Mucosa of gallbladder (tissue), 1 donor: Measurements from ENCODE around the gene ELP2. TPM values are rescaled to one million over a fixed set of nuclear protein-coding genes. Genes with fewer than 3 reads are reported as not detected.
"Not testable (repeated sequence)": the region's sequence is repeated elsewhere in the genome, so short reads cannot be mapped to it uniquely, and the experiment has no call there.

ENCODE experiments used
- DNase-seq: peaks from one replicate; pipeline ENCODE4 v3.0.0-alpha.2; 2020; ENCODE audit warnings: low spot score
- total RNA-seq: library from RNA; stranded (reverse); gene quantifications from one replicate; pipeline ENCODE4 v1.2.1, GENCODE V29; 2021
- donor health status: DM: no; HTN: no; CAD: no.

ELP2 gene
- total RNA-seq, 1 donor from 2014 or later: 65.5 TPM

DNA sequence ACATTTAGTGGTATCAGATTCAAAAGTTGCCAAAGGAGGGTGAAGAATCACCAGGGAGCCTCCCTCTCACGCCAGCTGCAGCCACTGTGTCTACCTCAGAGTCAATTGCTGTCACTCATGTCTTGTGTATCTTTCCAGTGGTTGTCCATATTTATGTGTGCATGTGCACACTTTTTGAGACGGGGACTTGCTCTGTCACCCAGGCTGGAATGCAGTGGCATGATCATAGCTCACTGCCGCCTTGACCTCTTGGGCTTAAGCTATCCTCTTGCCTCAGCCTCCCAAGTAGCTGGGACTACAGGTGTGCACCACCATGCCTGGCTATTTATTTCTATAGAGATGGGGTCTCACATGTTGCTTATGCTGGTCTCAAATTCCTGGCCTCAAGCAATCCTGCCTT, 61.6 kb downstream of the ELP2 start:
- no peak for DNase-seq

DNA sequence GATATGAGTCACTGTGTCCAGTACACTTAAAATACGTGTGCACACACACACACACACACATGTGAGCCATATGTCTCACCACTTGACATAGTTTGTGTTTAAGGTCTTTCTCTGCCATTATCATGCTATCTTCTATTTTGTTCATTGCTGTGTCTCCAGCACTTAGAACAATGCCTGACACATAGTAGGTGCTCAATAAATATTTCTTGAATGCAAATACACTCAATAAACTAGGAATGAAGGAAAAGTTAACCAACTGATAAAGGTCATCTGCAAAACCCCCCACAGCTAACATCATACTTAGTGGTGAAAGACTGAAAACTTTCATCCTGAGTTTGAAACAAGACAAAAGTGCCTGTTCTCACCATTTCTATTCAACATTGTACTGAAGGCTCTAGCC, 62.0 kb downstream of the ELP2 start:
- no peak for DNase-seq

DNA sequence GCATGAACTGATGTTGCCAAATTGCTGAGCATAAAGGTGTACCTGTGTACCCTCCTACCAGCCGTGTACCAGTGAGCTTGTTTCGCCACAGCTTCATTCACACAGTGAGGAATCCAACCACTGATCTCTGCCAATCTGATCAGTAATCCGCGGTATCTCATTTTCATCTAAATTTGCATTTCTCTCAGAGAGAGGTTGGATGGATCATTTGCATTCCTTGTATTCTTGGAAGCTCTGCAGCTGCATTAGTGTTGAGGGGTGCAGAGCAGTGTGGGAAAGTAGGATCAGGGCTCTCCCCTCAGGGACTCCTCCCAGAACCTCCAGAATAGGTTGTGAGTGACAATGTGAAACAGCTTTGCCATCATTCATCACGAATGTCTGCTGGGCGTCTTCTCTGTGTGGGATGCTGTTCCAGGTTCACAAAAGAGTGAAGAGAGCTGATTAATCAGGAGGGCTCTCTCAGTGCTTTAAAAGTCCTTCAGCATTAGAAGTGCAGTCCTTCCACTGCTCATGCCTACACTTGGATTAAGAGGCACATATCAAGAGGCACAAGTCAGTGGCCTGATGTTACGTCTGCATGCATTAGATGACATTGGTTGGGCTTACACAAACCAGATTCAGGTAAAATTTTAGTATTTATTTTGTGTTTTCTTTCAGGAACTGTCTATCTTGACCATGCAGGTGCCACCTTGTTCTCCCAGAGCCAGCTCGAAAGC, 65.1 kb downstream of the ELP2 start:
- DNase-seq: no peak

DNA sequence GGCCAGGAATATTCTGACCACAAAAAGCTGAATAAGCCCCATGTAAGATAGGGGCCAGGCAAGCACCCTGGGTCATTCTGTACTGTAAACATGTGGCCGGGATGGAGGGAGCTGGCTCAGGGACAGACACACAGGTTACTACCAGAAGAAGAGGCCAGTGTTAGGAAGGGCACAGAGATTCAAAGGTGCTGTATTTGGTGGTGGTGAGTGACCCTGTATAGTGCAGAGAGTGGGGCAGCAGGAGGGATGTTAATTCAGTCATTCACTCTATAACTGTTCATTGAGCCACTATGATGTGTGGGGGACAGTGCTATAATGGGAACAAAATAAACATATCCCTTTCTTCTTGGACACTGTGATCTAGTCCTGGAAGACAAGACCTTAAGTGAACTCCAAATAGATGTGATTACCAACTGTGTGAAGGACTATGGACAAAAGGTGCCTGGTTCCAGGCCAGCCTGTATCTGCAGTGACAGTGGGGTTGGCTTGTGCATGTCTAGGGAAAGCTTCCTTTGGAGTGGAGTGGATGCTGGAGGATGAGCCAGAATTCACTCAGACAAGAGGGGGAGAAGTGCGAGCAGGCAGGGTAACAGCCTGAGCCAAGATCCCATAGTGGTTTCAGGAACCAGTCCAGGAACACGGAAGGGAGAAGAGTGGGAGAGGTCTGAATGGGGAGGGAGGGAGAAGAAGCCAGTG, 65.9 kb downstream of the ELP2 start:
- DNase-seq: no peak

DNA sequence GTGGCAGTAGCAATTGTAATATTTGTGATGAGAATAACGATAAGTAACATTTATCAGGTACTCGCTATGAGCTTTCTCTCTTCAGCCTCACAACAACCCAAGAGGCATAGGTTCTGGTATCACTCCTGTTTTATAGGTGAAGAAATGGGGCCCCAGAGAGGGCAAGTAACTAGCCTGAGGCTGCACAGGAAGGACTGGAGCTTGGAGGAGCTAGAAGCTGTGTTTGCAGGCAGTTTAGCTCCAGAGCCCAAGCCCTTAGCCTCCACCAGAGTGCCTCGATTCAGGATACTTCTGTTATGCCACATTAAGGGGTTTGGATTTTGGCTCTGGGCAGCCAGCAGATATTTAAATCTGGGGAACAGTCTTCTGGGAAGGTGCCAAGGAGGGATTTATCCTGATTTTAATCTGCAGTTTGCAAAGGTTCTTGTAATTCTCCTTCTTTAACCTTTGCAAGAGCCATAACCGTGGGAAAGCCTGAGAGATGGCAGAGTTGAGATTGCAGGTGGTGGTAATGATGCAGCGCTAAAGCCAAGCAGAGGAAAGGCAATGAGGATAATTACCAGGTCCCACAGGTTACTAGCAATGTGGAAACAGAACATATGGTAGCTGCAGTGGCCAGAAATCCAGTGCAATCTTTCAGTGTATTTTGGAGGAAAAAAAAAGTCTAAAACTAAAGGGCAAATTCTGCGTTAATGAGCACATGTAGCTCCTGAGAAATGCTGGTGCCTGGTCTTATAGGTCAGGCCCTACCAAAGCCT, 66.7 kb downstream of the ELP2 start:
- DNase-seq: no peak

DNA sequence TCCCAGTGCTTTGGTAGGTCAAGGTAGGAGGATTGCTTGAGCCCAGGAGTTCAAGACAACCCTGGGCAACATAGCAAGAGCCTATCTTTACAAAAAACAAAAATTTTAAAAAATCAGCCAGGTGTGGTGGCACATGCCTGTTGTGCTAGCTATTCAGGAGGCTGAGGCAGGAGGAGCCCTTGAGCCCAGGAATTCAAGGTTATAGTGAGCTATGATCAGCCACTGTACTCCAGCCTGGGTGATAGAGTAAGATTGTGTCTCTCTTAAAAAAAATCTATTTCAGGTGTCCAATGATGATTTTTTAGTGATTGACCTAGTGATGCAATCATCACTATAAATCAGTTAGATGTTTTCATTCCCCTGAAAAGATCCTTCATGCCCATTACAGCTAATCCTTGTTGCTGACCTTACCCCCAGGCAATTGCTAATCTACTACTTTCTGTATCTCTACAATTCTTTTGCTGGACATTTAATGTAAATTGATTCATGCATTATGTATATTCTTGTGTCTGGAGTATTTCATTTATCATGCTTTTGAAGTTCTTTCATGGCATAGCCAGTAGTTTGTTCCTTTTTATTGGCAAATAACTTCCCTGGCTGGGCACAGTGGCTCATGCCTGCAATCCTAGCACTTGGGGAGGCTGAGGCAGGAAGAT, 67.9 kb downstream of the ELP2 start:
- DNase-seq: no peak

DNA sequence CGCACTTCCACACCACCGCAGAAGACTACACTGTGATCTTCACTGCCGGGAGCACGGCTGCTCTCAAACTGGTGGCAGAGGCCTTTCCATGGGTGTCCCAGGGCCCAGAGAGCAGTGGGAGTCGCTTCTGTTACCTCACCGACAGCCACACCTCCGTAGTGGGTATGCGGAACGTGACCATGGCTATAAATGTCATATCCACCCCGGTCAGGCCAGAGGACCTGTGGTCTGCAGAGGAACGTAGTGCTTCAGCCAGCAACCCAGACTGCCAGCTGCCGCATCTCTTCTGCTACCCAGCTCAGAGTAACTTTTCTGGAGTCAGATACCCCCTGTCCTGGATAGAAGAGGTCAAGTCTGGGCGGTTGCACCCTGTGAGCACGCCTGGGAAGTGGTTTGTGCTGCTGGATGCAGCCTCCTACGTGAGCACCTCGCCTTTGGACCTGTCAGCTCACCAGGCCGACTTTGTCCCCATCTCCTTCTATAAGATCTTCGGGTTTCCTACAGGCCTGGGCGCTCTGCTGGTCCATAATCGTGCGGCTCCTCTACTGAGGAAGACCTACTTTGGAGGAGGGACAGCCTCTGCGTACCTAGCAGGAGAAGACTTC, 70.1 kb downstream of the ELP2 start:
- no peak for DNase-seq

DNA sequence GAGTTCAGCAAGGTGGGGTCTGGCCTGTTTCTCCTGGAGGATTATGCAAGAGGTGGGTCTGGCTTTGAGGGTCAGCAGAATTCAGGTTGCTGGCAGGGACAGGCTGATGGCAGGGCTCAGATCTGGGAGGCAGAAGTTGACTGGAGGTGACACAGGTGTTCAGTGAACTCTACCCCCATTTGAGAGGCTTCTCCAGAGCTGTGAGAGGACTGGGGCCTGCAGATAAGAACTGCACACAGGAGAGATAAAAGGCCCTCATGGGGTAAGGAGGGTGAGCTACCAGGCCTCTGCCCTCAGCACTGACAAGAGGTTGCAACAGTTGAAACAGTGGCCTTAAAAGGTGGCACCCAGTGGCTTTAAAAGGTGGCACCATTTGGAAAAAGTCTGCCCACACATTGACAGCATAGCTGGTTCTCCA, 70.7 kb downstream of the ELP2 start:
- no peak for DNase-seq

DNA sequence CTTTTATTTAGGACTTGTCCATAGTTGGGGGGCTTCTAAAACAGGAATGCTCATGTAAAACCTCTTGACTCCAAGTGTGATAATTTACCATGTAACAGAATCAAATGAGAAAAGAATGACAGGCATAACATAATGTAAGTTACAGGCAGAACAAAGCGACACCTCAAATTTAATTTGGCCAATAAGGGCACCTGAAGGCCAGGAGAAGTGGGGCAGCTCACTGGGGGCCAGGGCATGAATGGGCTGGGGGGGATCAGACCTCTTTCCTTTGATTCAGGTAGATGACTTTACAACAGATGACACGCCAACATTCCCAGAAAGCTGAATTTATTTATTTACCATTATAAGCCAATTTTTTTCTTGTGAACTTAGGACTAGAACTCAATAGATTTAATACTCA, 72.1 kb downstream of the ELP2 start:
- DNase-seq: no peak

DNA sequence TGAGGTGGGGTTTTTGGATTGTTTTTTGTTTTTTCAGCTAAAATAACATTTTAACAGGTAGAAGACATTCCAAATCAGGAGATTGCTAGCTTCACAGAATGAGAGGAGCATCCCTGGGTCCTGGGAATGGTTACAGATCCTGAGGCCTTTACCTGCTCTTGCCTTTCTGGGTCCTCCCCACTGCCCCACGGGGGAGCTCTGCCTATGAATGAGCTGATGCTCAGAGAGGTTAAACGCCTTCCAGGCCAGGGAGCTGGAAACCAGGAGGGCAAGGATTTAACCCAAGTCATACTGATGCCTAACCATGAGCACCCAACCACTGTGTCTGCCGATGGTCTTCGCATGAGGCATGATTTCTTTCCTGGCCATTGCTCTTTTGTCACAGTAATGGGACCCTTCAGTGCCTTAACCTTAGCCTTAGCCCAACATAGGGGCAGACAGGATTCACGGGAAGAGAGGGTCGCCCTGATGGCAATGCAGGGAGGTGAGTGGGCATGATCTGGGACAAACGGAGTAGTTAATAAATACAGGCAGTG, 73.7 kb downstream of the ELP2 start:
- DNase-seq: no peak

DNA sequence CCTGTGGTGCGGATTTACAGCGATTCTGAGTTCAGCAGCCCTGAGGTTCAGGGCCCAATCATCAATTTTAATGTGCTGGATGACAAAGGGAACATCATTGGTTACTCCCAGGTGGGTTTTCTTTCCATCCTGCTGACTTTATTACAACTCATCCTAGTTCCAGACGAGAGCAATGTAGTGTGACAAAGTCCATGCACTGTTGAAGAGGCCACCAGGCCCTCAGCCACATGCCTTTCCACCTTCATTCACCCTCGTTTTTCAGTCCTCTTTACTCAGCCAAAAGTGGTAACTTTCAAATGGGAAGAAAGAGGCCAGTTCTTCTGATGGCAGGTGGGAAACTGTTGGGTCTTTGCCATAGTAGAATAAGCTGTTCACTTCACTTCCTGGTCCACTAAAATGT, 75.5 kb downstream of the ELP2 start:
- no peak for DNase-seq

DNA sequence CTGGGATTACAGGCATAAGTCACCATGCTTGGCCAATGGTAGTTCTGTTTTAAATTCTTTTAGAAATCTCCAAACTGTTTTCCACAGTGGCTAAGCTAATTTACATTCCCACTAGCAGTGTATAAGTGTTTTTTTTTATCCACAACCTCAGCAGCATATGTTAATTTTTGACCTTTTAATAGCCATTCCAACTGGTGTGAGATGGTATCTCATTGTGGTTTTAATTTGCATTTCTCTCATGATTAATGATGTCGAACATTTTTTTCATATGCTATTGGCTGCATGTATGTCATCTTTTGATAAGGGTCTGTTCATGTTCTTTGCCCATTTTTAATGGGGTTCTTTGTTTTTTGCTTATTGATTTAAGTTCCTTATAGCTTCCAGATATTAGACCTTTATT, 77.6 kb downstream of the ELP2 start:
- DNase-seq: no peak

DNA sequence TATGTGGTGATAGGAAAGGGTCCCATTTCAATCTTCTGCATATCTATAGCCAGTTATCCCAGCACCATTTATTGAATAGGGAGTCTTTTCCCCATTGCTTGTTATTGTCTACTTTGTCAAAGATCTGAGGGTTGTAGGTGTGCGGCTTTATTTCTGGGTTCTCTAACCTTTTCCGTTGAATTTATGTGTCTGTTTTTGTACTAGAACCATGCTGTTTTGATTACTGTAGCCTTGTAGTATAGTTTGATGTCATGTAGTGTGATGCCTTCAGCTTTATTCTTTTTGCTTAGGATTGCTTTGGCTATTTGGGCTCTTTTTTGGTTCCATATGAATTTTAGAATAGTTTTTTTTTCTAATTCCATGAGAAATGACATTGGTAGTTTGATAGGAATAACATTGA, 78.3 kb downstream of the ELP2 start:
- not testable (repeated sequence) for DNase-seq

DNA sequence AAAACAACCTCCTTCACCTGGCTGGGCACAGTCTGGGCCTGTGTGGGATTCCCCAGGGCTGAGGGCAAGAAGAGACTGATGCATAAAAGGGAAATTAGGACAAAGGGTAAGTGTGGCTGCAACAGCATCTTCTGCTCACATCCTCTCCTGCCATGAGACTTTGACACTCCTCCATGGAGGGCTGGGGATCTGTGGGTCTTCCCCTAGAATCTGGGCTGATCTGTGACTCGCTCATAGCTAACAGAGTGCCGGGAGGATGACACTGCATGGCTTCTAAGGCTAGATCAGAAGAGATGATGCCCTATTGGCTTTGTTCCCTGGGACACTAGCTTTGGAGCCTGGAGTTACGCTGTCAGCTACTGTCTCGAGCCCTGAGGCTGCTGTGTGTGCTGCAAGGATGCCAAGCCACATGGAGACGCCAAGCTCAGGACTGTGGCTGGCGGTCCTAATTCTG, 81.9 kb downstream of the ELP2 start:
- DNase-seq: no peak

DNA sequence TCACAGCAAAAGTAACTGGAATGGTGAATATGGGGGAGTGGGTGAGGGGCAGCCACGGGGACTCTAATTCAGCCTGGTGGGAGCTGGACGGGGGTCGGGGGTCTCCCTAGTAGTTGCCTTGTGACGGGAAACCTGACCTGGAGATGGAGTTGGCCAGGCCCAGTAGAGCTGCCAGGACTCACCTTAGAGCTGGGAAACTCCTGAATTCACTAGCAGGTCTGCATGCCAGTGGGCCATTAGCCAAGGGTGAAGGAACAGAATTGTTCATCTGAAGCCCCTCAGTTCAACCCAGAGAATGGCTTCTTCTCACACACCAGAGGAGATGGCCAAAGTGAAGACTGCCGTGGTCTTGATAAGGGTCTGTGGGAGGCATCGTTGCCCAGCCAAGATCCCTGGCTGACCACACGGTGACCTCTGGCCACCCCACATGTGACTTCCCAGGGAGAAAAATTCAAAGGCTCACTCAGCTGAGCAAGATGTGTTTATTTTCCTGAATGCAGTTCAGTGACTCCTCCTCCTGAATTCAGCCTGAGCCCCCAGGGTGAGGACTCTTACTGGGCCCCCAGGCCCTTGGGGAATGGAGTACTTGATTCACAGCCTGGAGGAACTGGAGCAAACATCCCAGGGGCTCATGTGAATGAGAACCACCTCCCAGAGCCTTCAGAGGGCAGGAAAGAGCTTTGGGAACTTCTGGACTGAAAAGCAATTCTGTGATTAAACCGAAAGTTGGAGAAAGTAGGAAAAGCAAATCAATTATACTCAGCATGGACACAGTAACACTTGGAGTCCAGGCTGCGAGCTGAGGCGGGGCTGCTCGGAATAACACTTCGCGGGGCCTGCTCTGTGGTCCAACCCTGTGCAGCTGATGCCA, 82.8 kb downstream of the ELP2 start:
- DNase-seq: no peak

DNA sequence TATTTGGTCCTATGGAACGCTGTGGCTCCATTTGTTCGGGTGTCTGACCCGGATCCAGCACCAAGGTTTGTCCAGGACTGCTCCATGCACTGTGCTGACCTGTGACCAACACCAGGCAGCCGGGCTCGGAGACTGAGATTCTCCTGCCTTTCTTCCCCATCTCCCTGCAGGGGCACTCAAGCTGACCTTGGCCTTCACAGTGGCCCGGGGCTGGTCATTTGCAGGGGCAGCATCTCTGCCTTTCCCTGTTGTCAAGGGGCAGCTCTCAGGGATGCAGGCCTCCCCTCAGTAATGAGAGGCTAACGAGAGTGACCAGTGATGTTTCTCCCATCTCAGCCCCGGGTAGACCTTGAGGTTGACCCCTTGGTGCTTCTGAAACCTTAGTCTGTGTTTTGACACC, 85.1 kb downstream of the ELP2 start:
- DNase-seq: no peak

DNA sequence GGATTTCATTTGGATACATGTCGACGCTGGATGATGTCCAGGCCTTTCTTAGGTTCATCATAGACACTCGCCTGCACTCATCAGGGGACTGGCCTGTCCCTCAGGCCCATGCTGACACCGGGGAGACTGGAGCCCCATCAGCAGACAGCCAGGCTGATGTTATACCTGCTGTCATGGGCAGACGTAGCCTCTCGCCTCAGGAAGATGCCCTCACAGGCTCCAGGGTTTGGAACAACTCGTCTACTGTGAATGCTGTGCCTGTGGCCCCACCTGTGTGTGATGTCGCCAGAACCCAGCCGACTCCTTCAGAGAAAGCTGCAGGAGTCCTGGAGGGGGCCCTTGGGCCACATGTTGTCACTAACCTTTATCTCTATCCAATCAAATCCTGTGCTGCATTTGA, 85.9 kb downstream of the ELP2 start:
- DNase-seq: no peak

DNA sequence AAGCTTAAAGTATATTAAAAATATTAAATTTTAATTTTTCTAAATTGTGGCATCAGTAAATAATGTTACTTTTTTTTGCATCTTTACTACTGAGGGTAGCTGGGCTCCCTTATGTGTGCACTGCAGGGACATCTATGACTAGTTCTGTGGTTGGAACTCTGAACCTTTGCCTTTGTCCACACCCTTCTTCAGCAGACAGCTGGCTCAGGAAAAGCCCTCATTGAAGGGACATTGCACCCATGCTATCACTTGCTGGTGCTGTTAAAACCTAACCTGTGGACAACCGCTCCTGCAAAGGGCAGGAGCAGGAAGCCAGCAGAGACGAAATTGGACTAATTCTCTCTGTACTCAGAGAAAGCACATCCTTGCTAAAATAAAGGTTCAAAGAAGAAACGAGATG, 87.6 kb downstream of the ELP2 start:
- no peak for DNase-seq

DNA sequence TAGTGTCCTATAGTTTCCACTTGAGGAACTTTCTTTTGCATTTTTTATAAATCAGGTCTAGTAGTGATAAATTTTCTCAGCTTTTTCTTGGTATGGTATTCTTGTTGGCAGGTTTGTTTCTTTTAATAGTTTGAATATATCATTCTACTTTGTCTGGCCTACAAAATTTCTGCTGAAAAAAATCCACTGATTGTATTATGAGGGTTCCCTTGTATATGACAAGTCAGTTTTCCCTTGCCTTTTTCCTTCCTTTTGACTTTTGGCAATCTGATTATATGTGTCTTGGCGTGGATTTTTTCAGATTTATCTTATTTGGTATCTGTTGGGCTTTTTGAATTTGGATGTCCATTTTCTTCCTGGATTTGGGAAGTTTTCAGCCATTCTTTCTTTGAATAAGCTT, 99.5 kb downstream of the ELP2 start:
- no peak for DNase-seq
